Upper lobe of right lung (tissue), 1 donor: ENCODE measurements around the gene MUC5AC. TPM values are rescaled to one million over a fixed set of nuclear protein-coding genes. Genes with fewer than 3 reads are reported as not detected.
"Not testable (repeated sequence)": the region's sequence is repeated elsewhere in the genome, so short reads cannot be mapped to it uniquely, and the experiment has no call there.

Experiments used
- ATAC-seq: fragments of 200-7000 bp; cut with Tn5 transposase; one replicate; pipeline ENCODE4 v1.9.1; 2020; ENCODE audit warnings: mild to moderate bottlenecking, moderate library complexity
- DNase-seq: peaks from one replicate; pipeline ENCODE4 v3.0.0-alpha.2; 2020
- H3K27ac ChIP-seq: fragments of 200-600 bp; one replicate; pipeline ENCODE4 v1.8.0; 2022
- H3K27me3 ChIP-seq: fragments of 200-600 bp; one replicate; pipeline ENCODE4 v1.8.0; 2022; ENCODE audit warnings: mild to moderate bottlenecking
- H3K36me3 ChIP-seq: fragments of 200-600 bp; one replicate; pipeline ENCODE4 v1.8.0; 2022
- H3K4me1 ChIP-seq: fragments of 200-600 bp; one replicate; pipeline ENCODE4 v1.8.0; 2022
- H3K4me3 ChIP-seq: fragments of 200-600 bp; one replicate; pipeline ENCODE4 v1.8.0; 2022; ENCODE audit warnings: mild to moderate bottlenecking
- H3K9me3 ChIP-seq: fragments of 200-600 bp; one replicate; pipeline ENCODE4 v1.8.0; 2022
- intact Hi-C: fragments of 100-400 bp; cut with DNase I; formaldehyde crosslinking; loops from one replicate; pipeline ENCODE4 v1.11.0; 2022
- total RNA-seq: library from RNA; stranded (reverse); fragmentation: NEBNext Ultra II Directional; extraction: Animal tissue kit (Norgen Biotek cat#: 25700); gene quantifications from one replicate; pipeline ENCODE4 v1.2.1, GENCODE V29; 2021
- TF ChIP-seq, protein P1 (sequence below): fragments of 200-600 bp; IDR thresholded peaks from one replicate; pipeline ENCODE4 v1.8.0; 2022; ENCODE audit warnings: antibody characterized with exemption
- donor health status: DM: no; HTN: yes; CAD: no; lungs with severe emphysema.

Gene MUC5AC
- total RNA-seq, 1 donor from 2014 or later, result not detected

DNA sequence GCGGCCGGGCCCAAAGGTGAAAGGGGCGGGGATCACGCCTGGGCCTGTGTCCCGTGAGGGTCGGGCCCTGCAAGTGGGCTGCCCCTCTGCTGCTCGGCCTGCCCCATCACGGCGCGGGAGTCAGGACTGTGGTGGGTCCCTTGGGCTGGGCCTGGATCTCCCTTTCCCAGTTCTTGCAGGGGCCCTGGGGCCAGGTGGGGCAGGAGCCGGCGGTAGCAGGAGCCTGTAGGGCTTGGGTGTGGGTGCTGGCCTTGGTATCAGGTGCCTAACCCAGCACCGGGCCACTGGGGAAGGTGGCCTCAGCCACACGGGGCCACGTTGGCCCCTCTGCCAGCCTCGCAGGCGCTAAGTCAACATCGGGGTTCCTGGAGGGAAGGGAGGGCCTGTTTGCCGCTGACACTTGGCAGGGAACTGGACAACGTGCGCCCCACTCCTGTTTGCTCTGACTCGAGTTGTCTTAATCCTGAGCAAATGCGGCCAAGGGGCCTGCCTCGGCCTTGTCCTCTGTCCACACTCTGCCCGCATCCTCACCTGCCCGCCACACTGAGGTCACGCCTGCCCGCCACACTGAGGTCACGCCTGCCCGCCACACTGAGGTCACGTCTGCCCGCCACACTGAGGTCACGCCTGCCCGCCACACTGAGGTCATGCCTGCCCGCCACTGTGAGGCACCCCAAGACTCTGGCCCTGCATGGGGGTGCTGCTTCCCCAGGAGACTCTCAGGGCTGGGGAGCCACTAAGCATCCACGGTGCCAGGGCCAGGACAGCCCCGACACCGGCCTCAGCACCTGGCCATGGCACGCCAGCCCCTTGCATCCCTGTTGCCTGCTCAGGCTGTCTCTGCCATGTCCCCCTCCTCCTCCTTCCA, 50.9 kb downstream of the MUC5AC start:
- Histone ChIP-seq H3K27me3 (peaks cover 8% of the 10 kb centered on the region), H3K4me1 (no peaks in the 10 kb centered on the region), H3K36me3 (no peaks in the 10 kb centered on the region), H3K4me3 (no peak overlapping the region), H3K9me3 (peaks cover 6% of the 10 kb centered on the region), H3K27ac (no peak overlapping the region)
- intact Hi-C loops, result loop anchor here (10.0 kb wide), 1 partner anchor 296 kb away; no protein-coding TSS in a partner anchor
- peak; percentile 58 for DNase-seq
- TF ChIP-seq, protein P1, sequence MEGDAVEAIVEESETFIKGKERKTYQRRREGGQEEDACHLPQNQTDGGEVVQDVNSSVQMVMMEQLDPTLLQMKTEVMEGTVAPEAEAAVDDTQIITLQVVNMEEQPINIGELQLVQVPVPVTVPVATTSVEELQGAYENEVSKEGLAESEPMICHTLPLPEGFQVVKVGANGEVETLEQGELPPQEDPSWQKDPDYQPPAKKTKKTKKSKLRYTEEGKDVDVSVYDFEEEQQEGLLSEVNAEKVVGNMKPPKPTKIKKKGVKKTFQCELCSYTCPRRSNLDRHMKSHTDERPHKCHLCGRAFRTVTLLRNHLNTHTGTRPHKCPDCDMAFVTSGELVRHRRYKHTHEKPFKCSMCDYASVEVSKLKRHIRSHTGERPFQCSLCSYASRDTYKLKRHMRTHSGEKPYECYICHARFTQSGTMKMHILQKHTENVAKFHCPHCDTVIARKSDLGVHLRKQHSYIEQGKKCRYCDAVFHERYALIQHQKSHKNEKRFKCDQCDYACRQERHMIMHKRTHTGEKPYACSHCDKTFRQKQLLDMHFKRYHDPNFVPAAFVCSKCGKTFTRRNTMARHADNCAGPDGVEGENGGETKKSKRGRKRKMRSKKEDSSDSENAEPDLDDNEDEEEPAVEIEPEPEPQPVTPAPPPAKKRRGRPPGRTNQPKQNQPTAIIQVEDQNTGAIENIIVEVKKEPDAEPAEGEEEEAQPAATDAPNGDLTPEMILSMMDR, result no peak
- no peak for ATAC-seq

- ATAC-seq, result no peak
- no peak overlapping the region for H3K4me3 ChIP-seq
- no peak overlapping the region for H3K27ac ChIP-seq
- peak; percentile 50 for DNase-seq
- intact Hi-C loops, result loop anchor here (10.0 kb wide), 1 partner anchor 295 kb away; no protein-coding TSS in a partner anchor
- H3K27me3 ChIP-seq, result no peaks in the 10 kb centered on the region
- TF ChIP-seq, protein P1, result no peak
- peaks cover 6% of the 10 kb centered on the region for H3K9me3 ChIP-seq
- H3K36me3 ChIP-seq, result no peaks in the 10 kb centered on the region
- no peaks in the 10 kb centered on the region for H3K4me1 ChIP-seq
Measured at GRCh38 chr11:1209371-1210057, 51.8 kb downstream of the MUC5AC start.

DNA sequence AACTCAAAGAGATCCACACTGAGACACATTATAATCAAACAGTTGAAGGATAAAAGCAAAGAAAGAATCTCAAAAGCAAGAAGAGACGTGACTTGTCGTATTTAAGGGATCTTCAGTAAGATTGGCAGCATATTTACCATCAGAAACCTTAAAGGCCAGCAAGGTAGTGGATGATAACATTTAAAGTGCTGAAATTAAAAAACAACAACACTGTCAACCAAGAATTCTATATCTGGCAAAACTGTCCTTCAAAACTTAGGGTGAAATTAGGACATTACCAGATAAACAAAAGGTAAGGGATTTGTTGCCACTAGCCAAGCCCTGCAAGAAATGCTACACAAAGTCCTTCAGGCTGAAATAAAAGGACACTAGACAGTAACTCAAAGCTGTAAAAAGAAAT, 54.1 kb downstream of the MUC5AC start:
- H3K36me3 ChIP-seq, result no peaks in the 10 kb centered on the region
- H3K9me3 ChIP-seq, result peaks cover 6% of the 10 kb centered on the region
- intact Hi-C loops, result no loop called here
- ATAC-seq (no peak), DNase-seq (no peak)
- no peaks in the 10 kb centered on the region for H3K27me3 ChIP-seq
- H3K4me3 ChIP-seq, result no peak overlapping the region
- no peaks in the 10 kb centered on the region for H3K4me1 ChIP-seq
- H3K27ac ChIP-seq, result no peak overlapping the region
- TF ChIP-seq, protein P1, result no peak

- peaks cover 13% of the 10 kb centered on the region for H3K27me3 ChIP-seq
- peak; percentile 53 for DNase-seq
- H3K9me3 ChIP-seq, H3K36me3 ChIP-seq, H3K4me1 ChIP-seq, ATAC-seq, H3K27ac ChIP-seq, H3K4me3 ChIP-seq, intact Hi-C loops: not testable (repeated sequence)
Measured at GRCh38 chr11:1215826-1216225, 58.1 kb downstream of the MUC5AC start.

GRCh38 chr11:1217151-1217550, 59.4 kb downstream of the MUC5AC start:
- intact Hi-C loops, result no loop called here
- no peaks in the 10 kb centered on the region for H3K4me1 ChIP-seq
- peaks cover under 1% of the 10 kb centered on the region for H3K9me3 ChIP-seq
- H3K27ac ChIP-seq, result no peak overlapping the region
- H3K4me3 ChIP-seq, result no peak overlapping the region
- peaks cover 24% of the 10 kb centered on the region for H3K27me3 ChIP-seq
- ATAC-seq (no peak), DNase-seq (peak; percentile 48)
- TF ChIP-seq, protein P1, result no peak
- H3K36me3 ChIP-seq, result no peaks in the 10 kb centered on the region

GRCh38 chr11:1218256-1218787, 60.6 kb downstream of the MUC5AC start:
- H3K9me3 ChIP-seq, result no peaks in the 10 kb centered on the region
- no peak for ATAC-seq
- H3K4me1 ChIP-seq, result no peaks in the 10 kb centered on the region
- no peaks in the 10 kb centered on the region for H3K36me3 ChIP-seq
- peak; percentile 31 for DNase-seq
- TF ChIP-seq, protein P1, result no peak
- no peak overlapping the region for H3K27ac ChIP-seq
- no peak overlapping the region for H3K4me3 ChIP-seq
- intact Hi-C loops, result no loop called here
- H3K27me3 ChIP-seq, result peaks cover 36% of the 10 kb centered on the region
